ENCODE results near the gene DEK. TPM values are rescaled to one million over a fixed set of nuclear protein-coding genes. Genes with fewer than 3 reads are reported as not detected.

DEK gene
- polyA plus RNA-seq, 1 donor (not counting 4 experiments of a cell fraction or from before 2014, with no cell fraction given), result 45.0 TPM

- TF ChIP-seq EZH2 (IDR thresholded peaks at IDR 0.05; ENCODE audit: low read length) (no peak), CTCF (optimal IDR thresholded peaks at IDR 0.05 in 1 of 3, IDR thresholded peaks at IDR 0.05 in 1 of 3, conservative IDR thresholded peaks at IDR 0.05 in 1 of 3; ENCODE audit: extremely low read depth in 1 of 3, insufficient read depth in 2 of 3, low read length in 3 of 3) (no peak)
- peaks cover 2% of the 10 kb centered on the region for H3K4me1 ChIP-seq (ENCODE audit: control insufficient read depth, extremely low read depth, insufficient read depth, low read length)
- no peak overlapping the region for H3K4me2 ChIP-seq (ENCODE audit: control insufficient read depth, extremely low read depth, insufficient read depth, low read depth, low read length)
- no peaks in the 10 kb centered on the region for H3K9me3 ChIP-seq (ENCODE audit: control insufficient read depth, low read depth, low read length)
- no peaks in the 10 kb centered on the region for H3K9me1 ChIP-seq (ENCODE audit: control insufficient read depth, extremely low read depth, insufficient read depth, low read length)
- H3K27ac ChIP-seq (ENCODE audit: control insufficient read depth, insufficient read depth, low read length), result no peak overlapping the region
- H3K27me3 ChIP-seq (ENCODE audit: control insufficient read depth, extremely low read depth, insufficient read depth, low read length), result no peaks in the 10 kb centered on the region
- DNase-seq (ENCODE audit: low read depth, low spot score) (no peak), FAIRE-seq (no peak)
- no peak overlapping the region for H3K9ac ChIP-seq (ENCODE audit: control insufficient read depth, extremely low read depth, insufficient read depth, low read length)
- dilution Hi-C loops (cut with MboI; ENCODE audit: extremely low pct_ligation_motif_present, low sequenced_read_pairs), result no loop called here
- H2AFZ ChIP-seq (ENCODE audit: control insufficient read depth, low read length), result no peak overlapping the region
- no peaks in the 10 kb centered on the region for H4K20me1 ChIP-seq (ENCODE audit: control insufficient read depth, extremely low read depth, insufficient read depth, low read length)
- H3K4me3 ChIP-seq (ENCODE audit: control insufficient read depth in 2 of 3, extremely low read depth in 1 of 3, insufficient read depth in 2 of 3, low read depth in 1 of 3, low read length in 3 of 3), result no peak overlapping the region
- no peaks in the 10 kb centered on the region for H3K79me2 ChIP-seq (ENCODE audit: control insufficient read depth, insufficient read depth, low read length)
- H3K36me3 ChIP-seq (ENCODE audit: control insufficient read depth in 2 of 2, extremely low read depth in 1 of 2, insufficient read depth in 2 of 2, low read length in 2 of 2), result peaks cover 13 to 27% of the 10 kb centered on the region in 2 experiments
Observed at GRCh38 chr6:18213439-18213838, 50.9 kb downstream of the DEK start.

- Histone ChIP-seq H3K9ac (ENCODE audit: control insufficient read depth, extremely low read depth, insufficient read depth, low read length) (no peak overlapping the region), H2AFZ (ENCODE audit: control insufficient read depth, low read length) (no peak overlapping the region), H4K20me1 (ENCODE audit: control insufficient read depth, extremely low read depth, insufficient read depth, low read length) (no peaks in the 10 kb centered on the region), H3K27ac (ENCODE audit: control insufficient read depth, insufficient read depth, low read length) (no peak overlapping the region), H3K79me2 (ENCODE audit: control insufficient read depth, insufficient read depth, low read length) (no peaks in the 10 kb centered on the region), H3K4me2 (ENCODE audit: control insufficient read depth, extremely low read depth, insufficient read depth, low read depth, low read length) (no peak overlapping the region), H3K9me3 (ENCODE audit: control insufficient read depth, low read depth, low read length) (no peaks in the 10 kb centered on the region), H3K4me3 (ENCODE audit: control insufficient read depth in 2 of 3, extremely low read depth in 1 of 3, insufficient read depth in 2 of 3, low read depth in 1 of 3, low read length in 3 of 3) (no peak overlapping the region), H3K27me3 (ENCODE audit: control insufficient read depth, extremely low read depth, insufficient read depth, low read length) (no peaks in the 10 kb centered on the region), H3K9me1 (ENCODE audit: control insufficient read depth, extremely low read depth, insufficient read depth, low read length) (no peaks in the 10 kb centered on the region), H3K4me1 (ENCODE audit: control insufficient read depth, extremely low read depth, insufficient read depth, low read length) (peaks cover 2% of the 10 kb centered on the region), H3K36me3 (ENCODE audit: control insufficient read depth in 2 of 2, extremely low read depth in 1 of 2, insufficient read depth in 2 of 2, low read length in 2 of 2) (peaks cover 10 to 25% of the 10 kb centered on the region in 2 experiments)
- dilution Hi-C loops (cut with MboI; ENCODE audit: extremely low pct_ligation_motif_present, low sequenced_read_pairs), result no loop called here
- FAIRE-seq (no peak), DNase-seq (ENCODE audit: low read depth, low spot score) (no peak)
- no peak for TF ChIP-seq CTCF (optimal IDR thresholded peaks at IDR 0.05 in 1 of 3, IDR thresholded peaks at IDR 0.05 in 1 of 3, conservative IDR thresholded peaks at IDR 0.05 in 1 of 3; ENCODE audit: extremely low read depth in 1 of 3, insufficient read depth in 2 of 3, low read length in 3 of 3)
Observed at GRCh38 chr6:18212231-18212630, 52.1 kb downstream of the DEK start.

All from keratinocyte (primary cell).